Measurements from ENCODE around the gene RIPOR3.
"Not testable (repeated sequence)": the region's sequence is repeated elsewhere in the genome, so short reads cannot be mapped to it uniquely, and the experiment has no call there.

The RIPOR3 gene

GRCh38 chr20:50628853-50629669 is 62.3 kb downstream of the RIPOR3 start:
- no peak for TF ChIP-seq CTCF (IDR thresholded peaks at IDR 0.05; ENCODE audit: insufficient read depth, missing control alignments)
- FAIRE-seq (no peak), DNase-seq (ENCODE audit: insufficient read length, low spot score) (no peak)

DNA sequence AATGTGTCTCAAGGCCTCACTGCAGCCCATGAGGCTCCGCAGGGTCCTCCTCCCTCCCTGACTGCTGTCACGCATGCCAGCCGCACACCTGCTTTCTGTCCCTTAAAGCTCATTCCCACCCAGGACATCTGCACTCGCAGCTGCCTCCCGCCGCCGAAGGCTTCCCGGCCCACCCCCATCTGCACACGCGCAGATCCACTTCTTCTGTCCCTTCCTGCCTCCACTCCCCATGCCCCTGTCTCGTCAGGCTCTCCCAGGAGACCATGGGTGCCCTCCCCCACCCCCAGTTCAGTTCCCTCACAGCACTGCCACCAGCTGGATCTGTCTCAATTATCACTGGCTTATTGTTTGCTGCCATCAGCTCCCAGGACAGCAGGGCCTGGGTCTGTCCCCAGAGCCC is 63.0 kb downstream of the RIPOR3 start:
- DNase-seq (ENCODE audit: insufficient read length, low spot score) (peak; percentile 56), FAIRE-seq (no peak)

DNA sequence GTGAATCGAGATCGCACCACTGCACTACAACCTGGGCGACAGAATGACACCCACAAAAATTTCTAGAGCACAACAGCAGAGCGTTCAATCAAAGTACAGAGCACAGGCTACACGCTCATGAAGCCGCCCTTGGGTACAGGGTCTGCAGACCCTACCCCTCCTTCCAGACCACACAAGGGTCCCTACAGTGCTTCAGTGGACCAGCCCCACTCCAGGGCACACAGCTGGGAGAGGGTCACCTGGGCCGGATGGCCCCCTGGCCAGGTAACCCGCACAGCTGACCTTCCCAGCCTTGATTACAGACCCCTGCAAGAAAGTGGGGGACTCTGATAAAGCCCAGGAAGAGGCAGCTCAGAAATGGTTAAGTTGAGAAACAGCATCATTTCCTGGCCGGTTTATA is 63.6 kb downstream of the RIPOR3 start:
- DNase-seq (ENCODE audit: insufficient read length, low spot score) (no peak), FAIRE-seq (no peak)
- TF ChIP-seq CTCF (IDR thresholded peaks at IDR 0.05; ENCODE audit: insufficient read depth, missing control alignments): no peak

More for the DNA sequence above, 63.0 kb downstream of the RIPOR3 start:
- no peak for TF ChIP-seq CTCF (IDR thresholded peaks at IDR 0.05; ENCODE audit: insufficient read depth, missing control alignments)

DNA sequence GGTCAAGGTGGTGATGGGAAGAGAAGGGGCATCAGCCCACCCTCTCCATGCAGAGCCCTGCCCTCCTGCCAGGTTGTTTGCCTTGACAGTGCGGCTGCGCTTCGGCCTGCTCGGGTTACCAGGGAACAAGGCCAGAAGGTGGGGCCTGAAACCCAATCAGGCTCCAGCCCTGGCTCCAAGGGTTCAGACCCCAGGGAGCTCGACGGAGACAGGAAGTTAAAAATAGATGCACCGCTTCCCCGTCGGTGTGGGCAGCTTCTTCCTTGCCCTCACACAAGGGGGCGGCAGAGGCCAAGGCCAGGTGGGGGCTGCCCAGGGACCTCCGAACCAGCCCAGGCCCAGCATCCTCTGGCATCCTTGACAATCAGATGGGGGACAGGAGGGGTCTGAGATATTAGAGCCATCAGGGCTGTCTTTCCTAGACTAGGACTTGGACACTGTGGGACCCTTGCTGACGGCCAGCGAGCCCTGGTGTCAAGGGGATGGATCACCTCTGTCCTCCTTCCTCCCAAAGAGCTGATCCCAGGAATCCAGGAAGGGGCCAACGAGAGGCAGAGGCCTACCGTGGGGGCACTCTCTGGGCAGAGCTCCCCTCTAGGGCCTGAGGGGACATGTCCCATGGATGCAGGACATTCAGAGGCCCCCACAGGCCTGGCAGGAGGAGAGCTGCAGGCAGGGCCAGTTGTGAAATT is 65.2 kb downstream of the RIPOR3 start:
- FAIRE-seq: no peak

GRCh38 chr20:50624351-50625016 is 66.9 kb downstream of the RIPOR3 start:
- FAIRE-seq (no peak), DNase-seq (ENCODE audit: insufficient read length, low spot score) (no peak)
- TF ChIP-seq CTCF (IDR thresholded peaks at IDR 0.05; ENCODE audit: insufficient read depth, missing control alignments): no peak

More for the DNA sequence above, 65.2 kb downstream of the RIPOR3 start:
- DNase-seq (ENCODE audit: insufficient read length, low spot score): peak; percentile 77
- TF ChIP-seq CTCF (IDR thresholded peaks at IDR 0.05; ENCODE audit: insufficient read depth, missing control alignments): peak; percentile 68

- DNase-seq (ENCODE audit: insufficient read length, low spot score) (no peak), FAIRE-seq (no peak)
- TF ChIP-seq CTCF (IDR thresholded peaks at IDR 0.05; ENCODE audit: insufficient read depth, missing control alignments): no peak
Observed at GRCh38 chr20:50621068-50621665, 70.2 kb downstream of the RIPOR3 start.

GRCh38 chr20:50620459-50620858 is 70.9 kb downstream of the RIPOR3 start:
- FAIRE-seq: not testable (repeated sequence)

More at GRCh38 chr20:50620459-50620858, 70.9 kb downstream of the RIPOR3 start:
- not testable (repeated sequence) for DNase-seq (ENCODE audit: insufficient read length, low spot score)
